Activated effector memory CD4-positive, alpha-beta T cell treated with anti-CD3 and anti-CD28 coated beads, Interleukin-2, amount 50 U/mL, for 16 hours (primary cell): ENCODE data around the gene CISD3.
"Not testable (repeated sequence)": the region's sequence is repeated elsewhere in the genome, so short reads cannot be mapped to it uniquely, and the experiment has no call there.

ENCODE experiments used
- DNase-seq: peaks from one replicate; pipeline ENCODE4 v3.0.0-alpha.2; 2020

Gene CISD3

DNA sequence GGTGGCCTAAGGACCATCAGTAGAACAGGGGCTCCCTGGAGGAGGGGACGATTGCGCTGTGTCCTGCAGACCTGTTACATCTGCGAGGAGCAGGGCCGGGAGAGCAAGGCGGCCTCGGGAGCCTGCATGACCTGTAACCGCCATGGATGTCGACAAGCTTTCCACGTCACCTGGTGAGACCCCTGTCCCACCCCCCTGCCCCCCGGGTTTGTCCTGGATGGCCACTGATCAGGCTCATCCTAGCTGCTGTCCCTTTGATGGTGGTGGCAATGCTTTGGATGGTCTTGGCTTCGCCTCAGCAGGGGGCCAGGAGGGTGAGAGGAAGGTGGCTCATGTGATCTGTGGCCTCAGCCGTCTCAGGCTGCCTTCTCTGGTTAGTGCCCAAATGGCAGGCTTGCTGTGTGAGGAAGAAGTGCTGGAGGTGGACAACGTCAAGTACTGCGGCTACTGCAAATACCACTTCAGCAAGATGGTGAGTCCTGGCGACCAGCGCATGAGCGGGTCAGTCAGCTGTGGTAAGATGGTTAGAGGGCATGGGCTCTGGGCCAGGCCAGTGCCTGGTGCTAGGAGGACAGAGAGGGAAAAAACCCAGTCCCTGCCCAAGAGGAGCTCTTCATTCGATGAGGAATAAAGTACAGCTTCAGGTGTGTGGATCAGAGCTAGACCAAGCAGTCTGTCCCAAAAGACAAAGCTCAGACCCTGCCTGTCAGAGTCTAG, 20.9 kb upstream of the CISD3 start:
- no peak for DNase-seq

GRCh38 chr17:38709864-38710603, 20.1 kb upstream of the CISD3 start:
- no peak for DNase-seq

- no peak for DNase-seq
Observed at GRCh38 chr17:38710604-38710962, 19.6 kb upstream of the CISD3 start.

GRCh38 chr17:38710985-38711384, 19.2 kb upstream of the CISD3 start:
- DNase-seq, result no peak

DNA sequence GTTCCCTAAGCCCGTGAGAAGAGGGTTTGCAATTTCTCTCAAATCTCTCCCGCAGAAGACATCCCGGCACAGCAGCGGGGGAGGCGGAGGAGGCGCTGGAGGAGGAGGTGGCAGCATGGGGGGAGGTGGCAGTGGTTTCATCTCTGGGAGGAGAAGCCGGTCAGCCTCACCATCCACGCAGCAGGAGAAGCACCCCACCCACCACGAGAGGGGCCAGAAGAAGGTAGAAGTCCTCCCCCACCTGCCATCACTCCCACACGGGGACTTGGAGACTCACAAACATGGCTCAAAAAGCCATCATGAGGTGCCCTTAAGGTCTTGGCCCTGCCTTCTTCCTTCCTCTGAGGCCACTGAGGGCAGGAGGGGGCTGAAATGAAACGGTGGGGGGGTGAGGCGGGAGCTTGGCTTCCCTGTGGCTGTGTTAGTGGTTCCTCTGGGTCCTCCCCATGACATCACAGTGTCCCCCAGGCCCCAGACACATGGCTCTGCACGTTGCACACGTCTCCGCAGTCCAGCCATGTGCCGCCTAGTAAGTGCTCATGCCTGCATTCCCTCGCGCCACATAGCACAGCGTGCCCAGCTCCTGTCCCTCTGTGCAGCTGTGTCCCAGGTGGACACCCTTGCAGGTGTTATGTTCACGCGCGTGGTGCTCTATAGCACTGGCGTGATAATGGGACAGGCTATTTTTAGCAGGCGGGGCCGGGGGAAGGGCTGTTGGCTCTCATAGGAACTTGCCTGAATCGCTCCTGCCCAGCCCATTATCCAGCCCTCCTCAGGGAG, 18.2 kb upstream of the CISD3 start:
- DNase-seq, result no peak

DNA sequence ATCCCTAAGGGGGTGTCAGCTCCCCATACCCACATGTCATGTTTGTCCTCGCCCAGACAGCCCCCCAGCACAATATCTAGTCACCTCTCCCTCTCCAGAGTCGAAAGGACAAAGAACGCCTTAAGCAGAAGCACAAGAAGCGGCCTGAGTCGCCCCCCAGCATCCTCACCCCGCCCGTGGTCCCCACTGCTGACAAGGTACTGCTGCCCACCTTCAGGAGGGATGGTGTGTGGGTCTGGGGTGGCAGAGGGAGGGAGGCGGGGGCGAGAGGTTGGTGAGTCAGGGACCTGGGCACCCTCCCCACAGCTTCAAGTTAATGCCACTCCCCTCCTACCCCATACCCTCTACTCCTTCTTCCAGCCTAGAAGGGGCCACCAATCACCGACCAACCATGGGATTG, 17.5 kb upstream of the CISD3 start:
- no peak for DNase-seq

- DNase-seq, result no peak
Observed at GRCh38 chr17:38713456-38714075, 16.6 kb upstream of the CISD3 start.

- DNase-seq, result no peak
Observed at GRCh38 chr17:38715216-38715943, 14.8 kb upstream of the CISD3 start.

DNA sequence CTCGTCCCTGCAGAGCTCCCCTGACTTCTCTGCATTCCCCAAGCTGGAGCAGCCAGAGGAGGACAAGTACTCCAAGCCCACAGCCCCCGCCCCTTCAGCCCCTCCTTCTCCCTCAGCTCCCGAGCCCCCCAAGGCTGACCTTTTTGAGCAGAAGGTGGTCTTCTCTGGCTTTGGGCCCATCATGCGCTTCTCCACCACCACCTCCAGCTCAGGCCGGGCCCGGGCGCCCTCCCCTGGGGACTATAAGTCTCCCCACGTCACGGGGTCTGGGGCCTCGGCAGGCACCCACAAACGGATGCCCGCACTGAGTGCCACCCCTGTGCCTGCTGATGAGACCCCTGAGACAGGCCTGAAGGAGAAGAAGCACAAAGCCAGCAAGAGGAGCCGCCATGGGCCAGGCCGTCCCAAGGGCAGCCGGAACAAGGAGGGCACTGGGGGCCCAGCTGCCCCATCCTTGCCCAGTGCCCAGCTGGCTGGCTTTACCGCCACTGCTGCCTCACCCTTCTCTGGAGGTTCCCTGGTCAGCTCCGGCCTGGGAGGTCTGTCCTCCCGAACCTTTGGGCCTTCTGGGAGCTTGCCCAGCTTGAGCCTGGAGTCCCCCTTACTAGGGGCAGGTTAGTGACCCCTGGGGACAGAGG, 13.7 kb upstream of the CISD3 start:
- DNase-seq, result no peak

DNA sequence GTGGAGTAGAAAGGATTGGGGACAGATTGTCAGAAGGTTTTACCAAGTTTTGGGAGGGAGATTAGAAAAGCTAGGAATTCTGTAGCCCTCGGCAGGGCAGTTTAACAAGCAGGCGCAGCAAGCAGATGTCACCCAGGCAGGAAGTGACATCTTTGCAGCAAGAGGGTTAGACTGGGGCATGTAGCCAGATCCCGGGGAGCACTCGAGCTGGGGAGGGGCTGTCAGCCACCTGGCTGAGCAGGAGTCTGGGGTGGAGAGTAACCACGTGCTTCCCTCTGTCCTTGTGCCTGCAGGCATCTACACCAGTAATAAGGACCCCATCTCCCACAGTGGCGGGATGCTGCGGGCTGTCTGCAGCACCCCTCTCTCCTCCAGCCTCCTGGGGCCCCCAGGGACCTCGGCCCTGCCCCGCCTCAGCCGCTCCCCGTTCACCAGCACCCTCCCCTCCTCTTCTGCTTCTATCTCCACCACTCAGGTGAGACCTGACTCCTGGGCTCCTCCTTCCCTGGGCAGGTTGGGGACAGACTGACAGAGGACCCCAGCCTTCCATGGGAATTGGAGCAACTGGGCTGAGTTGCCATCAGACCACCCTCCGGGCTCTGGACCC, 12.9 kb upstream of the CISD3 start:
- DNase-seq, result no peak

GRCh38 chr17:38719289-38719942, 10.7 kb upstream of the CISD3 start:
- no peak for DNase-seq

GRCh38 chr17:38719943-38720641, 10.0 kb upstream of the CISD3 start:
- DNase-seq, result no peak

DNA sequence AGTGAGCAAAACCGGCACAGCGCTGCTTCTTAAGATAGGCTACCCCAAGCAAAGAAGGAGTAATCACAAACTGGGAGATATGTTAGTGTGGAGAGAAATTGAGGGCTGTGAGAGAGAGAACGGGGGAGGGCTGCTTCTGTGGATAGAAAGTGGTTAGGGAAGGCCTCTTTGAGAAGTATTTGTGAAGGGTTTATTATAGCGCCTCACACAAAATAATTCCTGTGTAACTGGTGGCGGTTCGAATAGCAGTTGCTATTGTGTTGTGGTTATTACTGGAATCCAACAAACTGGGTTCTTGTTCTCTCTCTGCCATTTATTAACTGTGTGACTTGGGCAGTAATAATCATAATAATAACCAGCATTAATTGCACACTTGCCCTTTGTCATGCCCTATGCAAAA, 9.2 kb upstream of the CISD3 start:
- no peak for DNase-seq

GRCh38 chr17:38721802-38722201, 8.3 kb upstream of the CISD3 start:
- no peak for DNase-seq

GRCh38 chr17:38724337-38724988, 5.7 kb upstream of the CISD3 start:
- no peak for DNase-seq

- DNase-seq, result no peak
Observed at GRCh38 chr17:38725066-38725465, 5.1 kb upstream of the CISD3 start.

- DNase-seq, result not testable (repeated sequence)
Observed at GRCh38 chr17:38726145-38726544, 4.0 kb upstream of the CISD3 start.

DNA sequence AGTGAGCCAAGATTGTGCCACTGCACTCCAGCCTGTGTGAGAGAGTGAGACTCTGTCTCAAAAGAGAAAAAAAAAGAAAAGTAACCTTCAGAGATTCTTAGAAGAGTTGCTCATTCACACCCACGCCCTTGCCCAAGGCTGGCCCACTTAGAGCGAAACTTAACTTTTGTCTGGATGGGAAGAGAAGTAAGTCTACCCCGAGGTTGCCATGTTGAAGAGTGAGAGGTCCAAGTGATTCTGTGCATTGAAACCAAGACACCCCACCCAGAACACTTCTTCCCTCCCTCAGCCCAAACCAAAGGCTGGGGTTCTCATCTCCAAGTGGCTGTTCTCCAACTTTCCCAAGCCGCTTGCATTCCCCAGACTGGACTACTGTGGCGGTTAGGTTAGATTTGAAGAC, 2.4 kb upstream of the CISD3 start:
- DNase-seq, result peak; percentile 90

- DNase-seq, result peak; percentile 87
Observed at GRCh38 chr17:38728290-38728831, 1.8 kb upstream of the CISD3 start.
